ENCODE results near the gene BIRC3.

The BIRC3 gene

DNA sequence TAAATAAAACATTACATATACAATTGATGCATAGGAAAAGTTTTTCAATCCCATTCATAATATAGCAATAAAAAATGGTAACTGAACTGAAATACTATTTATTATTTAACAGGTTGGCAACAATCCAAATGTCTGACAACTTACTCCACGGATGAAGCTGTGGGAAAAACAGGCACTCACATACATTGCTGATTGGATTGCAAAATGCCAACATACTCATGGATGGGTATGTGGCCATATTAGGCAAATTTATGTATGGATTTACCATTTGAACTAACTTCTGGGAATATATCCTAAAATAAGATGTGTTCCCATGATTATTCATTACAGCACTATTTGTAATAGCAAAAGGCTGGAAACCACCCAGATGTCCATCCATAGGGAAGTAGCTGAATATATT is 26.5 kb downstream of the BIRC3 start:
- H3K36me3 ChIP-seq (ENCODE audit: control insufficient read depth, insufficient read depth, low read length) = no peaks in the 10 kb centered on the region
- no peak overlapping the region for H3K4me3 ChIP-seq (ENCODE audit: insufficient read depth, low read depth, low read length)
- no peaks in the 10 kb centered on the region for H3K9me3 ChIP-seq (ENCODE audit: control insufficient read depth, low read length)
- WGBS, 2 experiments = 75 to 77% methylated on average over 1 of the region's 1 CpG
- H3K4me1 ChIP-seq (ENCODE audit: control insufficient read depth, insufficient read depth, low read length) = peaks cover 6% of the 10 kb centered on the region
- no peaks in the 10 kb centered on the region for H3K27me3 ChIP-seq (ENCODE audit: control insufficient read depth, insufficient read depth, low read length, poor library complexity, severe bottlenecking)
- H3K27ac ChIP-seq (ENCODE audit: insufficient read depth, low read depth, low read length, poor library complexity, severe bottlenecking) = no peak overlapping the region

DNA sequence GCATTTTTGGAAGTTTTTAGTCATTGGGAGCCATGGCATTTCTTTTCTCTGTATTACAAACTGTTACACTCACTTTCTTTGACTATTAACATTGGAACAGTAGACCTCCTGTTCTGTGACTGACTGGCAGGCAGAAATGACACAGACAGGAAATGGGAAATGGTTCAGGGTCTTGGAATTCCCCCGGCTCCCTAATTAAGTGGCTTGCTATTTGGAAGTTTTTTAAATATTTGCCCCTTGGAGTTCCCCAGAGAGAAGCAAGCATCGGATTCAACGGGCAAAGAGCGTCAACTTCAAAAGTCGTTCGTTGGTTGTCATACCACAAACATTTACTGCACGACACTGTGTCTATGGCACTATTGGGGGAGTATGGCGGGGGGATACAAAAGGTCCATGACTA is 28.6 kb downstream of the BIRC3 start:
- Histone ChIP-seq H3K4me3 (ENCODE audit: insufficient read depth, low read depth, low read length) (peak overlapping the region; percentile 88), H3K36me3 (ENCODE audit: control insufficient read depth, insufficient read depth, low read length) (peaks cover 7% of the 10 kb centered on the region)

DNA sequence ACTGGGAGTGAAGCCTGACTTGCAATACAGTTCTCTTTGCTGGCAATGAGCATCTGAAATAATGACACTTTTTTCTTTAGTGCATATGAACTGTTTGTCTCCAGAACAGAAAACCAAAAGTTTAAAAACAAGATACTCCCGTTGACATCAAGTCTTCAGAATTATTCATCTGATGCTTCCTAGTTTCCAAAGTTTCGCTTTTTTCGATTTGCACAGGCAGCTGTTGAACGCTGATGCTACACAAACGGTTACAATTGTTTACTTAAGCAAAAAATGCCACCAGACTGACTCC is 29.1 kb downstream of the BIRC3 start:
- WGBS, 2 experiments = 2 to 4% methylated on average over 5 of the region's 5 CpGs
- Histone ChIP-seq H3K27me3 (ENCODE audit: control insufficient read depth, insufficient read depth, low read length, poor library complexity, severe bottlenecking) (no peaks in the 10 kb centered on the region), H3K9me3 (ENCODE audit: control insufficient read depth, low read length) (no peaks in the 10 kb centered on the region)

More for the DNA sequence above, 28.6 kb downstream of the BIRC3 start:
- WGBS, 2 experiments = 27 to 49% methylated on average over 6 to 7 of the region's 8 CpGs
- Histone ChIP-seq H3K27ac (ENCODE audit: insufficient read depth, low read depth, low read length, poor library complexity, severe bottlenecking) (no peak overlapping the region), H3K9me3 (ENCODE audit: control insufficient read depth, low read length) (no peaks in the 10 kb centered on the region), H3K4me1 (ENCODE audit: control insufficient read depth, insufficient read depth, low read length) (peaks cover 6% of the 10 kb centered on the region), H3K27me3 (ENCODE audit: control insufficient read depth, insufficient read depth, low read length, poor library complexity, severe bottlenecking) (no peaks in the 10 kb centered on the region)

DNA sequence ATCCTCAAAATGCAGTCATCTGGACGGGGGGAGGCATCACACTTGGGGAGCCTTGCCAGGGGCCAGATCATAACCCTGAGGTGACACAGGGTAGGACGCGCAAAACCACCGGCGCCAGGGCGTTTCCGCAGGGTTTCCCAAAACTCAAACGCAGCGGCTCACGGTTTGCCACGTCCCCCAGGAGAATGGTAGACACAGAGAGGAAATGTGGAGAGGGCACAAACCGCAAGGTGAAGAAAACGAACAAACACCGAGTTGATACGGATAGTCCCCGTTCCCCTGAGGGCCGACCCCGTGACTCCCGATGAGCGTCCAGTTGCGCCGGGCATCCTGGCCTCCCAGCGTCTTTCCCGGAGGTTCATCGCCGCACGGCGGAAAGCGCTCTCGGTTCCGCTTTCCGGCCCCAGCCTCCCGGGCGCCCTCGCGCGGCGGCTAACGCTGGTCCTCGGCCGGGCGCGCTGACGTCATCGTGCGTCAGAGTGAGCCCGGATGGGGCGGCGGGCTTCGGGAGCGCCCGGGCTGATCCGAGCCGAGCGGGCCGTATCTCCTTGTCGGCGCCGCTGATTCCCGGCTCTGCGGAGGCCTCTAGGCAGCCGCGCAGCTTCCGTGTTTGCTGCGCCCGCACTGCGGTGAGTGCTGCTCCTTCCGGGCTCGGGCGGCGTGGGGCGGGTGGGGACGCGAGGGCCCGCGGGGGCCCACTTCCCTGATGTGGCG is 29.6 kb downstream of the BIRC3 start, which contains the start of gene BIRC2:
Gene BIRC2 (plus strand): TSS at position 467 of the 714 bp plus-strand sequence. CDS start 2,641 bp downstream, outside the sequence.
- WGBS, 2 experiments = 0% methylated on average over 77 of the region's 77 CpGs
- H3K4me1 ChIP-seq (ENCODE audit: control insufficient read depth, insufficient read depth, low read length) = peaks cover 6% of the 10 kb centered on the region

More for the DNA sequence above, 29.1 kb downstream of the BIRC3 start:
- H3K27ac ChIP-seq (ENCODE audit: insufficient read depth, low read depth, low read length, poor library complexity, severe bottlenecking) = peak overlapping the region; percentile 87
- H3K4me3 ChIP-seq (ENCODE audit: insufficient read depth, low read depth, low read length) = peak overlapping the region; percentile 88
- peaks cover 7% of the 10 kb centered on the region for H3K36me3 ChIP-seq (ENCODE audit: control insufficient read depth, insufficient read depth, low read length)
- peaks cover 6% of the 10 kb centered on the region for H3K4me1 ChIP-seq (ENCODE audit: control insufficient read depth, insufficient read depth, low read length)

DNA sequence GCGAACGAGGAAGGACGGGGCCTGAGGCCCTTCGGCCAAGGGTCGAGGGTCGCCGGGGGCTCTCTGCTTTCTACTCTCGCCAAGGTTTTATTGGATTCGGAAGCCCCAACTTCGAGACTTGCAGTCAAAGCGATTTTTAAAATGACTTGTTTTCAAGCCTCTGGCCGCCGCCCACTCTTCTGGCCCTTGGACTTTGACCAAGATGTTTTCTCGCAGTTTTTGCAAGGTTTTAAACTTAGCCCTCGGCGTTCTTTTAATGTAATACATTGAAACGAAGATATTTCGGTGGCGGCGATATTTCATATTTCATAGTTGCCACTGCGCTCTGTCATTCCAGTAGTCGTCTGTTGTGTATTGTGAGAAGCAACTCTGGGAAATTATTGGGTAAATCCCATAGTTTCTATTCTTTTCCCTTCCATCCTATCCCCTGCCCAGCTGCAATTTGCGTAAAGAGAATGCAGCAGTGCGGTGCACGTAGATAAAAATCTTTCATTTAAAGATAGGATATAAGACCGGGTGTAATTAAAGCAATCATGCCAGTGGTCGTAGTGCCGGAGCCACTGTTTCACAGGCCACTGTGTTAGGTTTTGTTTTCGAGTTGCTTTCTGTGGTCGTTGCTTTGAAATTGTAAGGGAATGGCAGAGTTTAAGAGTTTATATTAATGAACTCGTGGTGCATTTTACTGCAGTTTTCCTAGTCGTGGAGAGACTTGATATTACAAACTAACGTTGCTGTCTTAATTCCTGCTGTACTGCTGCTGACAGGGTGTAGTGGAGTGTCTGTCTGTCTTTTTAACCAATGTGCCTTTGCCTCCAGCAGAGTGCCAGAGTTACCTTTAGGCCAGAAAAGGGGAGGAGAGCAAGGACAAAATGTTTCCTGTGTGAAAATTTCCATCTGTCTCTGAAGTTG is 30.4 kb downstream of the BIRC3 start:
- H3K4me1 ChIP-seq (ENCODE audit: control insufficient read depth, insufficient read depth, low read length) = peaks cover 6% of the 10 kb centered on the region
- no peaks in the 10 kb centered on the region for H3K27me3 ChIP-seq (ENCODE audit: control insufficient read depth, insufficient read depth, low read length, poor library complexity, severe bottlenecking)
- 1 to 2% methylated on average over 33 of the region's 33 CpGs for WGBS, 2 experiments
- peak overlapping the region; percentile 87 for H3K27ac ChIP-seq (ENCODE audit: insufficient read depth, low read depth, low read length, poor library complexity, severe bottlenecking)
- H3K4me3 ChIP-seq (ENCODE audit: insufficient read depth, low read depth, low read length) = peak overlapping the region; percentile 88
- peaks cover 7% of the 10 kb centered on the region for H3K36me3 ChIP-seq (ENCODE audit: control insufficient read depth, insufficient read depth, low read length)
- H3K9me3 ChIP-seq (ENCODE audit: control insufficient read depth, low read length) = no peaks in the 10 kb centered on the region

More for the DNA sequence above, 29.6 kb downstream of the BIRC3 start, which contains the start of gene BIRC2:
- peak within 1 kb of the TSS; percentile 87 for H3K27ac ChIP-seq (ENCODE audit: insufficient read depth, low read depth, low read length, poor library complexity, severe bottlenecking)
- H3K27me3 ChIP-seq (ENCODE audit: control insufficient read depth, insufficient read depth, low read length, poor library complexity, severe bottlenecking) = no peaks in the 10 kb centered on the region
- peaks cover 7% of the 10 kb centered on the region for H3K36me3 ChIP-seq (ENCODE audit: control insufficient read depth, insufficient read depth, low read length)
- H3K4me3 ChIP-seq (ENCODE audit: insufficient read depth, low read depth, low read length) = peak within 1 kb of the TSS; percentile 88
- H3K9me3 ChIP-seq (ENCODE audit: control insufficient read depth, low read length) = no peaks in the 10 kb centered on the region

DNA sequence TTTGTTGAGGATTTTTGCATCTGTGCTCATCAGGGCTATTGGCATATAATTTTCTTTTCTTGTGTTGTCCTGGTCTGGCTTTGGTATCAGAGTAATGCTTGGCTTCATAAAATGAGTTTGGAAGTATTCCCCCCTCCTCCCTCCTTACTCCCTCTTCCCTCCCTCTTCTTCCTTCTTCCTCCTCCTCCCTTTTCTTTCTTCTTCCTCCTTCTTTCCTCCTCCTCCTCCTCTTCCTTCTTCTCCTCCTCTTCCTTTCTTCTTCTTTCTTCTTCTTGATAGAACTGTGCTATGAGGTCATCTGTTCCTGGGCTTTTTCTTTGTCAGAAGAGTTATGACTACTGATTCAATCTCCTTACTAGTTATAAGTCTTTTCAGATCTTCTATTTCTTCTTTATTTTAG is 39.8 kb downstream of the BIRC3 start:
- Histone ChIP-seq H3K4me3 (ENCODE audit: insufficient read depth, low read depth, low read length) (no peak overlapping the region), H3K9me3 (ENCODE audit: control insufficient read depth, low read length) (no peaks in the 10 kb centered on the region), H3K4me1 (ENCODE audit: control insufficient read depth, insufficient read depth, low read length) (no peaks in the 10 kb centered on the region), H3K36me3 (ENCODE audit: control insufficient read depth, insufficient read depth, low read length) (peaks cover 6% of the 10 kb centered on the region), H3K27ac (ENCODE audit: insufficient read depth, low read depth, low read length, poor library complexity, severe bottlenecking) (no peak overlapping the region), H3K27me3 (ENCODE audit: control insufficient read depth, insufficient read depth, low read length, poor library complexity, severe bottlenecking) (no peaks in the 10 kb centered on the region)

DNA sequence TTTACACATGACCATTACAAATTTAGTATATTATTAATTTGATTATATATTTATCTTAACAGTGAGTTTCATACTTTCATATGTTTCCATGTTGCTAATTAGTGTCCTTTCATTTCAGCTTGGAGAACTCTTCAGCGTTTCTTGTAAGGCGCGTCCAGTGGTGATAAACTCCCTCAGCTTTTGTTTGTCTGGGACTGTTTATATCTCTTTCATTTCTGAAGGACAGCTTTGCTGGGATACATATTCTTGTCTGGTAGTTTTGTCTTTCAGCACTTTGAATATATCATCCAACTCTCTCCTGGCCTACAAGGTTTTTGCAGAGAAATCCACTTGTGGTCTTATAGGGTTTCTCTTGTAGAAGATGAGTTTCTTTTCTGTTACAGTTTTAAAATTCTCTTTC is 42.1 kb downstream of the BIRC3 start:
- no peaks in the 10 kb centered on the region for H3K4me1 ChIP-seq (ENCODE audit: control insufficient read depth, insufficient read depth, low read length)
- no peaks in the 10 kb centered on the region for H3K27me3 ChIP-seq (ENCODE audit: control insufficient read depth, insufficient read depth, low read length, poor library complexity, severe bottlenecking)
- no peak overlapping the region for H3K4me3 ChIP-seq (ENCODE audit: insufficient read depth, low read depth, low read length)
- no peak overlapping the region for H3K27ac ChIP-seq (ENCODE audit: insufficient read depth, low read depth, low read length, poor library complexity, severe bottlenecking)
- 97% methylated on average over 3 of the region's 3 CpGs; no CpG with 5 or more reads in 1 of the 2 experiments for WGBS, 2 experiments
- H3K9me3 ChIP-seq (ENCODE audit: control insufficient read depth, low read length) = no peaks in the 10 kb centered on the region
- H3K36me3 ChIP-seq (ENCODE audit: control insufficient read depth, insufficient read depth, low read length) = peaks cover 9% of the 10 kb centered on the region

DNA sequence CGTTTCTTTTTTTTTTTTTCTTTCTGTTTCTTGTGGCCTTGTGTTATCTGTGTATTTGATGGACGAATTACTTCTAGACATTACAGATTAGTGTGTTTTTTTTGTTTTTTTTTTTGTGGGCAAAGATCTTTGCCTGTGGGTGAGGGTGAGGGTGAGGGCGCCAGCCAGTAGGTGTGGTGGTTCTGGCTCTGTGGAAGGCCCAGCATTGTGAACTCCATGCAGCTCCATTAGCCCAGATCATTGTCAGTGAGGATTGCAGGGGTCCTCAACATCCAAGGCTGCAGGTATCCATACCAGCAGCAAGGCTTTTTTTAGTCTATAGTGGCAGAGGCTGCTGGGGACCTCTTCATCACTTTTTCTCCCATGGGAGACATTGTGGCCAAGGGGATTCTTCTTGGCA is 43.4 kb downstream of the BIRC3 start:
- no peak overlapping the region for H3K4me3 ChIP-seq (ENCODE audit: insufficient read depth, low read depth, low read length)
- WGBS, 2 experiments = 97 to 99% methylated on average over 2 to 3 of the region's 3 CpGs

DNA sequence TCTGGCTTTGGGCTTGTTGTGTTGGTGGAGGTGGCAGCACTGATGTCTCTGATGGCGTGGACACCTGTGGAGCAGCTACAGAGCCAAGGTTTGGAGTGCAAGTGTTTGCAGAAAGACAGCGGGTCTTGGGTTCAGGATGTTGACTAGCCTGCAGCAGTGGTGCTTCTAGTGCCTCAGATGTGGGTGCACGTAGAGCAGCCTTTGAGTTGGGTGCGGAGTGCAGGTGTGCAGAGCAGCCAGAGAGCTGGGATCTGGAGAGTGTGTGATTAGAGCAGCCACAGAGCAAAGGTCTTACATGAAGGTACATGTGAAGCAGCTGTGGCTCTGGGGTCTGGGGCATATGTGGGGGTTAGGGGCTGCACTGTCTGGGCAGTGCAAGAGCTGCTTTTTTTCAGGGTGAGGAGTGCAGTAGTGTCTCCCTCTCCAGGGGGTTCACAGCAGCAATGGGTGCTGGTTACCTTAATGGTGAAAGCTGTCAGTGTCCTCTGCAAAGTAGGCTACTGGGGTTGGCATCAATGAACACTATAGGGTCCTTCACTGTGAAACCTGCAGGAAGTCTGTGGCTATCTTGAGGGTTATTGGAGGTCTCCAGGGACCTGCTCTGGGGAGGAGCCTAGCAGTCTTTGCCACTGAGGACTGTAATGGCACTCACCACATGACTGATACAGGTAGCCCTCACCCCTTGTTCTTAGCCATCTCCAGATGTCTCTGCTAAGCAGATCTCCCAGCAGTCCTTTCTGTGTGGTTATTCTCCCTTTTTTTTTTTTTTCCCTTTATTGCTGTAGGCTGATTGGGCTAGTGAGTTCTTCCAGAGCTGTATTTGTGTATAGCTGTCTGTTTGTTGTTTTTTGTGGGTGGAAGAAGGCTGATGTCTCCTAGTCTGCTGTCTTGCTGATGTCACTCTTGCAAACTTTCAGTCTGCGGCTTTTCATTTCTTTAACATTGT is 44.1 kb downstream of the BIRC3 start:
- Histone ChIP-seq H3K4me1 (ENCODE audit: control insufficient read depth, insufficient read depth, low read length) (no peaks in the 10 kb centered on the region), H3K9me3 (ENCODE audit: control insufficient read depth, low read length) (no peaks in the 10 kb centered on the region), H3K27me3 (ENCODE audit: control insufficient read depth, insufficient read depth, low read length, poor library complexity, severe bottlenecking) (no peaks in the 10 kb centered on the region), H3K27ac (ENCODE audit: insufficient read depth, low read depth, low read length, poor library complexity, severe bottlenecking) (no peak overlapping the region), H3K4me3 (ENCODE audit: insufficient read depth, low read depth, low read length) (no peak overlapping the region), H3K36me3 (ENCODE audit: control insufficient read depth, insufficient read depth, low read length) (peaks cover 15% of the 10 kb centered on the region)
- 95 to 97% methylated on average over 5 of the region's 5 CpGs for WGBS, 2 experiments

More for the DNA sequence above, 43.4 kb downstream of the BIRC3 start:
- H3K27me3 ChIP-seq (ENCODE audit: control insufficient read depth, insufficient read depth, low read length, poor library complexity, severe bottlenecking) = no peaks in the 10 kb centered on the region
- peaks cover 14% of the 10 kb centered on the region for H3K36me3 ChIP-seq (ENCODE audit: control insufficient read depth, insufficient read depth, low read length)
- no peak overlapping the region for H3K27ac ChIP-seq (ENCODE audit: insufficient read depth, low read depth, low read length, poor library complexity, severe bottlenecking)
- no peaks in the 10 kb centered on the region for H3K9me3 ChIP-seq (ENCODE audit: control insufficient read depth, low read length)
- no peaks in the 10 kb centered on the region for H3K4me1 ChIP-seq (ENCODE audit: control insufficient read depth, insufficient read depth, low read length)

All from ectodermal cell (in vitro differentiated cells).